ENCODE data around the gene POLR2E.

Gene POLR2E

DNA sequence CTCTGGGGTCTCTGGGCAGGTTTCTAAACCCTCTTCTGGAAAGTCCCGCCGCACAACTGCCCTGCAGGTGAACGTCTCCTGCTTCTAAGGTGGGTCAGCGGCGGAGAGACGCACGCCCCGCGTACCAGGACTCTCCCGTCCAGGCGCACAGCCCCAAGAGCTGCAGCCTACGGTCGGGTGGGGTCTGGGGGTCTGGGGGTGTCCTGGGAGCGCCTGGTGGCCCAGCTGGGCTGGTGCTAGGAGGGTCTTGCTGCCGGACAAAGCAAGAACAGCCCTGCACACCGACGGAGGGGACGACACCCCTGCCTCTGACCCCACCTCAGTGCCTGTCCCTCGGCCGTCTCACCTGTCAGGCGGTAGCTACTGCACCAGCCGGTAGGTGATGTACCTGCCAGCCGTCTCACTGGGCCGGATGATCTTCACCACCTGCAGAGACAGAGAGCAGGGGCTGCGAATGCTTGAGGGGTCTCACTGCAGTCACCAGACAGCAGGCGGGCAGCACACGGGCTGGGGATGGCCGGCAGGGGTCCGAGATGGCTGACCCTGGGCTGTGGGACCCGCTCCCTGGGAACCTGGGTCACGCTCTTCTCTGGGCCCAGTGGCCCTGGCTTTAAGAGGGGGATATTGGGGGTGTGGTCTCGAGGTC lies 5.9 kb downstream of the POLR2E start:
- TF ChIP-seq, protein P1, sequence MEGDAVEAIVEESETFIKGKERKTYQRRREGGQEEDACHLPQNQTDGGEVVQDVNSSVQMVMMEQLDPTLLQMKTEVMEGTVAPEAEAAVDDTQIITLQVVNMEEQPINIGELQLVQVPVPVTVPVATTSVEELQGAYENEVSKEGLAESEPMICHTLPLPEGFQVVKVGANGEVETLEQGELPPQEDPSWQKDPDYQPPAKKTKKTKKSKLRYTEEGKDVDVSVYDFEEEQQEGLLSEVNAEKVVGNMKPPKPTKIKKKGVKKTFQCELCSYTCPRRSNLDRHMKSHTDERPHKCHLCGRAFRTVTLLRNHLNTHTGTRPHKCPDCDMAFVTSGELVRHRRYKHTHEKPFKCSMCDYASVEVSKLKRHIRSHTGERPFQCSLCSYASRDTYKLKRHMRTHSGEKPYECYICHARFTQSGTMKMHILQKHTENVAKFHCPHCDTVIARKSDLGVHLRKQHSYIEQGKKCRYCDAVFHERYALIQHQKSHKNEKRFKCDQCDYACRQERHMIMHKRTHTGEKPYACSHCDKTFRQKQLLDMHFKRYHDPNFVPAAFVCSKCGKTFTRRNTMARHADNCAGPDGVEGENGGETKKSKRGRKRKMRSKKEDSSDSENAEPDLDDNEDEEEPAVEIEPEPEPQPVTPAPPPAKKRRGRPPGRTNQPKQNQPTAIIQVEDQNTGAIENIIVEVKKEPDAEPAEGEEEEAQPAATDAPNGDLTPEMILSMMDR (IDR thresholded peaks at IDR 0.05; ENCODE audit: extremely low read depth, missing control alignments) = no peak
- no peak for DNase-seq (ENCODE audit: low spot score)

DNA sequence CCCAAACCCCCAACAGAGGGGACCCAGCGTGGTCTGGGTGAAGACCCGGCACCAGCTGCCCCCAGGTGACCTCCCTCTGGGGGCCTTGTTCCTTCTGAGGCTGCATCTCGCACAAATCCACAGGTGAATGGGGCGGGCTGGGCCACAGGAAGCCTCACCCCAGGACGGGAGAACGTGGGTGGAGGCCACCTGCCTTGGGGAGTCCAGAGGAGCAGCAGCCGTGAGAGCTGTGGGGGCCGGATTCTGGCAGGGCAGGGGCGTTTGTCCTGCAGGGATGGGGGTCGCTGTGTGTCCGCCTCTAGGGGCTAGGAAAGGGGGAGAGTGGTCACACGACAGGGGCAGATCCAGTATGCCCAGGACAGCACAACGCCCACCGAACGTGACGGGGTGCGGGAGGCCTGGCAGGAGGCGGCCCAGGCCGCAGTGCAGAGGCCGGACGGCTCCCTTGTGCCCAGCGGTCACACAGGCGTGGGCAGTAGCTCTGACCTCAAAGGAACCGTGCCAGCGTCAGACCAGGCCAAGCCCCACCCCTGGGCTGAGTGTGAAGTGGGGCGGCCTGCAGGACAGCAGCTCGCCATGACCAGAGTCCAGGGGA lies 6.7 kb downstream of the POLR2E start:
- no peak for DNase-seq (ENCODE audit: low spot score)
- TF ChIP-seq, protein P1 (IDR thresholded peaks at IDR 0.05; ENCODE audit: extremely low read depth, missing control alignments) = no peak

DNA sequence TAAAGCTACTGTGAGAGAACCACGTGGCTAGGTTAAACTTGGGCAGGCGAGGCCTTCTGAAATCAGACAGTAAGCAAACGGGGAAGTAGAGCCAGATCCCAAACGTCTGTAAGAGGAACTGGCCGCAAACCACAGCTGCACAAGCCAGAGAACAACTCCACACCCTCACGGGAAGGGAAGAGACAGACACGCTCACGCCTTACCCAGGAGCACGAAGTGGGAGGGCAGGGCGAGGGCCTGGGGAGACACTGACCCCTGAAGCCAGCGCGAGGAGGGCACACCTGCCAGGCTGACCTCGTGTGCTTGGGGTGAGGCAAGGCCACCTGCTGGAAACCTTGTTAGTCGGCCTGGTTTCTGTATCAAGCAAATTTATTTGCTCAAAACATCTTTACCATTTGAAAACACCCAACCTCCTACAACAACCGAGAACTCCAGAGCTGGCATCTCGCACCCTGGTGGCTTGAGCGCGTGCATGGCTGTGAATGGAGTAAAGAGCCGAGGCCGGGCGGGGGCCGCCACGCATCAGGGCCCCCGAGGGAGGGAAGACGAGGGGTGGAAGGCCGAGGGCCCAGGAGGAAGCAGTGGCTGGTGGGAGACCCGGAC lies 7.3 kb downstream of the POLR2E start:
- no peak for DNase-seq (ENCODE audit: low spot score)

DNA sequence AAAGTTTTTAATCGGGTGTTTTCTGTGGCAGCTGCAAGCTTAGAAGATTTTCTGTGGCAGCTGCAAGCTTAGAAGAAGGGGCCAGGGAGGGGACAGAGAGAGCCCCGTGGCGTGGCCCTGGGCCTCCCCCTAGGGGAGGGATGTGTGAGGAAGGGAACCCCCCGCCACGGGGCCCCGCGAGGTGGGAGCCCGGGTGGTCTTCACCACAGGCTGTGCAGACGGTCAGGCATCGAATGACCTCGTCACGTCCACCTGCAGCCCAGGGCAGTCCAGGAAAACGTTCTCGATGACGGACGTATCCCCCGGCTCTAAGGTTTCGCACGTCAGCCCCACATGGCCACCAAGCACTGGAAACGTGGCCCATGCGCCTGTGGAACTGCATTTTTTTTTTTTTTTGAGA lies 8.6 kb downstream of the POLR2E start:
- DNase-seq (ENCODE audit: low spot score) = no peak

More for the DNA sequence above, 7.3 kb downstream of the POLR2E start:
- TF ChIP-seq, protein P1 (IDR thresholded peaks at IDR 0.05; ENCODE audit: extremely low read depth, missing control alignments) = no peak

DNA sequence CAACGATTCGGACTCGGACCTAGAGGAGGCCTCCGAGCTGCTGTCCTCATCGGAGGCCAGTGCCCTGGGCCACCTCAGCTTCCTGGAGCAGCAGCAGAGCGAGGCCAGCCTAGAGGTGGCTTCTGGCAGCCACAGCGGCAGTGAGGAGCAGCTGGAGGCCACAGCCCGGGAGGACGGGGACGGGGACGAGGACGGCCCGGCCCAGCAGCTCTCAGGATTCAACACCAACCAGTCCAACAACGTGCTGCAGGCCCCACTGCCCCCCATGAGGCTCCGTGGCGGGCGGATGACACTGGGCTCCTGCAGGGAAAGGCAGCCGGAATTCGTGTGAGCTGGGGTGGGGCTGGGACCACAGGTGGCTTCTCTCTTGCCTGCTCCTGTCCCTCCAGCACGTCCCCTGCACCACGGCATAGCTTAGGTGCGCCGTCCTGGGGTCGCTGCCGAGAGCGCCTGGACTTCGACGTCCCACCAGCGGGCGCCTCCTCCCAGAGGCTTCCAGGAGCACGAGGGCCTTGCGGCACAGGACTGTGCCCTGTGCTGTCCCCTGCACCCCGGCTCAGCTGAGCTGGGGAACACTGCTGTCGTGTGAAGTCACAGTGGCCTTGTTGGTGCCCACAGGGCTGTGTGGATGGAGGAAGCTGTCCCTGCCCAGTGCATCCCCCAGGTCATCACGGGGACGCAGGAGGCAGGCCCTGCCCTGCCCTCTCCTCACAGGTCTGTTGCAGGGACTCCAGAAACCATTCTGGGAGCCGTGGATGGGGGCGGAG lies 9.3 kb downstream of the POLR2E start:
- TF ChIP-seq, protein P1 (IDR thresholded peaks at IDR 0.05; ENCODE audit: extremely low read depth, missing control alignments) = no peak

More for the DNA sequence above, 8.6 kb downstream of the POLR2E start:
- TF ChIP-seq, protein P1 (IDR thresholded peaks at IDR 0.05; ENCODE audit: extremely low read depth, missing control alignments) = no peak

DNA sequence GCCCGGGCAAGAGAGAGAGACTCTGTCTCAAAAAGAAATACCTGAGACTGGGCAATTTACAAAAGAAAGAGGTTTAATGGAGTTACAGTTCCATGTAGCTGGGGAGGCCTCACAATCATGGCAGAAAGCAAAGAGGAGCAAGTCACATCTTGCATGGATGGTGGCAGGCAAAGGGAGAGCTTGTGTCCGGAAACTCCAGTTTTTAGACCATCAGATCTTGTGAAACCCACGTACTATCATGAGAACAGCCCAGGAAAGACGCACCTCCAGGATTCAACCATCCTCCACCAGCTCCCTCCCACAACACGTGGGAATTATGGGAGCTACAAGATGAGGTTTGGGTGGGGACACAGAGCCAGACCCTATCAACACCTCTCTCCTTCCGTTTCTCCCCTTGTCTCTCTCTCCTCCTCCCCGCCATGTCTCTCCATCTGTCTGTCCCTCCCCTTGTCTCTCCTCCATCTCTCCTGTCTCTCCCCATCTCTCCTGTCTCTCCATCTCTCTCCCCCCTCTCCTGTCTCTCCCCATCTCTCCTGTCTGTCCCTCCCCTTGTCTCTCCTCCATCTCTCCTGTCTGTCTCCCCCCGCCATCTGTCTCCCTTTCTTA lies 10.0 kb downstream of the POLR2E start:
- TF ChIP-seq, protein P1 (IDR thresholded peaks at IDR 0.05; ENCODE audit: extremely low read depth, missing control alignments) = no peak
- DNase-seq (ENCODE audit: low spot score) = no peak

More for the DNA sequence above, 9.3 kb downstream of the POLR2E start:
- no peak for DNase-seq (ENCODE audit: low spot score)

All from GM20000 (cell line).